Fibroblast of villous mesenchyme (primary cell): ENCODE data around the gene ABCC2. TPM values are rescaled to one million over a fixed set of nuclear protein-coding genes. Genes with fewer than 3 reads are reported as not detected.

Source experiments
- DNase-seq: peaks from one replicate; pipeline ENCODE4 v3.0.0-alpha.2; 2010; ENCODE audit warnings: low read depth
- H3K4me3 ChIP-seq: 2 replicates; pipeline ENCODE4 v1.5.1; 2011; ENCODE audit warnings: low read depth, mild to moderate bottlenecking, low read length
- total RNA-seq: library from RNA; depleted of rRNA; stranded (reverse); fragments of >200 nt; gene quantifications from 2 replicates; pipeline ENCODE4 v1.2.3, GENCODE V29; 2012
- TF ChIP-seq, protein P1 (sequence below): IDR thresholded peaks from 2 replicates; pipeline ENCODE4 v1.5.1; 2012; ENCODE audit warnings: low read depth, mild to moderate bottlenecking, low read length; ENCODE audit not compliant: insufficient read depth

Gene ABCC2
- total RNA-seq, 1 donor = 0.43 TPM

GRCh38 chr10:99784727-99785441 lies 2.4 kb downstream of the ABCC2 start:
- TF ChIP-seq, protein P1, sequence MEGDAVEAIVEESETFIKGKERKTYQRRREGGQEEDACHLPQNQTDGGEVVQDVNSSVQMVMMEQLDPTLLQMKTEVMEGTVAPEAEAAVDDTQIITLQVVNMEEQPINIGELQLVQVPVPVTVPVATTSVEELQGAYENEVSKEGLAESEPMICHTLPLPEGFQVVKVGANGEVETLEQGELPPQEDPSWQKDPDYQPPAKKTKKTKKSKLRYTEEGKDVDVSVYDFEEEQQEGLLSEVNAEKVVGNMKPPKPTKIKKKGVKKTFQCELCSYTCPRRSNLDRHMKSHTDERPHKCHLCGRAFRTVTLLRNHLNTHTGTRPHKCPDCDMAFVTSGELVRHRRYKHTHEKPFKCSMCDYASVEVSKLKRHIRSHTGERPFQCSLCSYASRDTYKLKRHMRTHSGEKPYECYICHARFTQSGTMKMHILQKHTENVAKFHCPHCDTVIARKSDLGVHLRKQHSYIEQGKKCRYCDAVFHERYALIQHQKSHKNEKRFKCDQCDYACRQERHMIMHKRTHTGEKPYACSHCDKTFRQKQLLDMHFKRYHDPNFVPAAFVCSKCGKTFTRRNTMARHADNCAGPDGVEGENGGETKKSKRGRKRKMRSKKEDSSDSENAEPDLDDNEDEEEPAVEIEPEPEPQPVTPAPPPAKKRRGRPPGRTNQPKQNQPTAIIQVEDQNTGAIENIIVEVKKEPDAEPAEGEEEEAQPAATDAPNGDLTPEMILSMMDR = no peak
- DNase-seq = no peak
- no peak overlapping the region for H3K4me3 ChIP-seq

DNA sequence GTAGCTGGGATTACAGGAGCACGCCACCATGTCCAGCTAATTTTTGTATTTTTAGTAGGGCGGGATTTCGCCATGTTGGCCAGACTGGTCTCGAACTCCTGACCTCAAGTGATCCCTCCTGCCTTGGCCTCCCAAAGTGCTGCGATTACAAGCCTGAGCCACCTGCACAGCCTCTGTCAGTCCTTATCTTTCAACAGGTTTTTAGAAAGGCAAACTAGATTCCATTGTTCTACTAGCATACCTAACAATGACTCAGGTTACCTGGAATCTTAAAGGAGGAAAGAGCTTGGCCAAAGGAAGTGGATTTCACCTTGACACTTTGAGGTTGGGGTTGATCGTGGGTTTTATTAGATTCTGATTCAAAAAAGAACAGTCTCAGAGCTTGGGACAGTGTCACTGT lies 3.2 kb downstream of the ABCC2 start:
- TF ChIP-seq, protein P1 = no peak
- no peak for DNase-seq
- H3K4me3 ChIP-seq = no peak overlapping the region

- no peak for DNase-seq
- no peak overlapping the region for H3K4me3 ChIP-seq
- TF ChIP-seq, protein P1 = no peak
These were observed 4.9 kb downstream of the ABCC2 start for GRCh38 chr10:99787311-99787710.

GRCh38 chr10:99787782-99788445 lies 5.5 kb downstream of the ABCC2 start:
- TF ChIP-seq, protein P1 = no peak

DNA sequence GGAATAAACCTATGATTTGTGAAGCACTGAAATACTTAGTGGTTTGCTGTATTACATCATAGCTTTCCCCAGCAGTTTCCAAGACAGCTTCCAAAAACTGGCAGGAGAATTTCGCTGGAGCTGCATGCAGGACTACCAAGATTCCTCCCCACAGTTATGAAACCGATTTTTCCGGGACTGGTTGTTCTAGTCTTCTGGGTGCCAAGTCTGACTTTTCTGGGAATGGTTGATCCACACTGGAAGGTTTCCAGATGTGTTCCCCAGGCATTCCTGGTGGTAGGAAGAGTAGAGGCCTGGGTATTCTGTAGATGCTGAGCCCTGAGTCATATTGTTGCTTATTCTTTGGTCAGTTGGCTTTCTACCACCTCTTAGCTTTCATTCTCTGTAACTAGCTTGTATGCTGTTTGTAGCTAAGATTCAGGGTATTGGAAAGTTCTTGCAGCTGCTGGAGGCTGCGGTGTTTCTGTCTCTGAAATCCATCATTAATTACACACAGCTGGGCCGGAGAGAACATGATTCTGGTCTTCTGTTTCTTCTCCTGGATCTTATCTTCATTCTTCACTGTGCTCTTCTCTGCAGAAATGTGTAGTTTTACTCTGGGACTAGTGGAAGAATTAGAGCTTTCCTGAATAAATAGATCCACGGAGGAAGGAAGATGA lies 6.3 kb downstream of the ABCC2 start:
- TF ChIP-seq, protein P1 = no peak
- H3K4me3 ChIP-seq = no peak overlapping the region
- DNase-seq = peak; percentile 98

More at GRCh38 chr10:99787782-99788445, 5.5 kb downstream of the ABCC2 start:
- no peak overlapping the region for H3K4me3 ChIP-seq
- DNase-seq = no peak

DNA sequence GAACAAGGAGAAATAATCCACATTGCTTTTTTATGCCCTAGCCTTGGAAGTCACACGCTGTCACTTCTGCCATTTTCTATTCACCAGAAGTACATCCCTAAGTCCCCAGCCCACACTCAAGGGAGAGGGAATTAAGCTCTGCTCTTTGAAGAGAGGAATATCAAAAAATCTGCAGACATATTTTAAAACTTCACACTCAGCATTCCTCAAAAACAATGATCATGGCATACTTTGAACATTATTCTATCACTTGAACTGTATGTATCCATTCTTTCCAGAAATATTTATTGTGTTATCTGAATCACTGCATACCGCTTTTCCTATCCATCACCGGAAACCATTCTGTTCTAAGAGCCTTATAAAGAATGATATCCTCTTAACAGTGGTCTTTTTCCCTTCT lies 9.4 kb downstream of the ABCC2 start:
- DNase-seq = no peak
- H3K4me3 ChIP-seq = no peak overlapping the region
- TF ChIP-seq, protein P1 = no peak
